GM18909 (cell line): ENCODE data around the gene AUTS2.

Experiments used
- ATAC-seq: cut with Tn5 transposase; IDR thresholded peaks from one replicate; pipeline ENCODE4 v1.9.1; 2021; ENCODE audit warnings: mild to moderate bottlenecking; ENCODE audit not compliant: unreplicated experiment, poor library complexity

The AUTS2 gene

DNA sequence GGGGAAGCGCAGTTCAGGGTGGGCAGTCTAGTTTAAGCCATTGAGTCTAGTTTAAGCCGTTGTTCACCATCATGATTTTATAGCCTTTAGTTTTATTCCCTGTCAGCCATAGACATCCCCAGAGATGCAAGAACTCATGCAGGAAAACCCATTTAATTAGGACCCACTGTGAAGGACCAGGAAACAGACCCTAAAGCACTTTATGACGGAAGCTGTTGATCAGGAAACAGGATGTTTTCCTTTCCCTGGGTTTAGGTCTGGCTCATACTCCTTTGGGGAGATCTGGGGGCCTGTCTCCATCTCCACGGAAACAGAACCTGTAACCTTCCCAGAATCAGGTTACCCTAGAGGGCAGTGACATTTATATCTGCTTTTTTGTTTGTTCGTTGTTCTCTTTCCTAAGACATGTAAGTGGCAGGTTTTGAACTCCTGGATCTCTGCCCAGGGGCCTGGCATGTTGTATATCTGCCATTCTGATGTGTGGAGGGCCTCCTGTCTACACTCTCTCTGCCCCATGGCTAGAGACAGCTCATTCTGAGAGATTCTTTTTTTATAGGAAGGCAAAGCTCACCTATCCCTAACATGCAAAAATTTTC, 876.5 kb downstream of the AUTS2 start:
- no peak for ATAC-seq

DNA sequence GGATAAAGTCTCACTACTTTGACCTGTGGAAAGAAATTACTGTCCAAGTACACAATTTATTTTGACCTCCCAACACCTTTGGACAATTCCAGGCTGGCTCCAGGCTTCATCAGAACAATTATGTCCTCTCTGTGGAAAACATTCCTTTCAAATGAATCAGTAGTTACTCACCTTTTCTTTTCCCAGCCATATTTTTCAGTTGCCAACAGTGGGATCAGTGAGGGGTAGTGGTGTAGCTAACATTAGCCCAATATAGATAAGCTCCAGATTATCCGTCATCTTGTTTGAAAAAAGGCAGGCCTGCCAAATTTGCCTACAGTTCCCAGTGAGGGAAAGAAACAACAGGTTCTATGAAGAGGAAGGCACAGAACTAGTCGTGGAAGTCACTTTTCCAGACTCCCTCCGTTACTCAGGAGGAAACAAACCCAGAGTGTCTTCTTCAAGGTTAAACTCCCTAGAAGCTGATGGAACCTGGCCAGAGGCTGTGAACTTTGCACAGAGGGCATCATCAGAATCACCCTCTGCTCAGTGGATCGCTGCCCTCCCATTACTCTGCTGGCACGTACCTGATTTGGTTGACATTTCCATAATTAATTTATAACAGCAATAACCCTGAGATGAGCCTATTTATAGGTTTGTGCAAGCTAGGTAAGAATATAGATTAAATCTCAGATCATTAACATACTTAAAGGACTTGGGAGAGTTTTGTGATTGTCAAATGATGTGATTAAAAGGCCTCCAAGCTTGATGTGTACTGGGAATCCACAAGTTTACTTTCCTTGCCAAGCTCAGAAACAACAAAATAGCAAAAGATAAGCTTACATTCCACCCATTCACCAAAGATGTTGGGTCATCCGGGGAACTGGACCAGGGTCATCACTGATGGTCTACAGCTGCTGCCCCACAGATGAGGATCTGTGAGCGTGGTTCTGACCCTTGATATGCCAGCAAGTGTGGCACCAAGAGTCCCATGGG, 879.0 kb downstream of the AUTS2 start:
- no peak for ATAC-seq

DNA sequence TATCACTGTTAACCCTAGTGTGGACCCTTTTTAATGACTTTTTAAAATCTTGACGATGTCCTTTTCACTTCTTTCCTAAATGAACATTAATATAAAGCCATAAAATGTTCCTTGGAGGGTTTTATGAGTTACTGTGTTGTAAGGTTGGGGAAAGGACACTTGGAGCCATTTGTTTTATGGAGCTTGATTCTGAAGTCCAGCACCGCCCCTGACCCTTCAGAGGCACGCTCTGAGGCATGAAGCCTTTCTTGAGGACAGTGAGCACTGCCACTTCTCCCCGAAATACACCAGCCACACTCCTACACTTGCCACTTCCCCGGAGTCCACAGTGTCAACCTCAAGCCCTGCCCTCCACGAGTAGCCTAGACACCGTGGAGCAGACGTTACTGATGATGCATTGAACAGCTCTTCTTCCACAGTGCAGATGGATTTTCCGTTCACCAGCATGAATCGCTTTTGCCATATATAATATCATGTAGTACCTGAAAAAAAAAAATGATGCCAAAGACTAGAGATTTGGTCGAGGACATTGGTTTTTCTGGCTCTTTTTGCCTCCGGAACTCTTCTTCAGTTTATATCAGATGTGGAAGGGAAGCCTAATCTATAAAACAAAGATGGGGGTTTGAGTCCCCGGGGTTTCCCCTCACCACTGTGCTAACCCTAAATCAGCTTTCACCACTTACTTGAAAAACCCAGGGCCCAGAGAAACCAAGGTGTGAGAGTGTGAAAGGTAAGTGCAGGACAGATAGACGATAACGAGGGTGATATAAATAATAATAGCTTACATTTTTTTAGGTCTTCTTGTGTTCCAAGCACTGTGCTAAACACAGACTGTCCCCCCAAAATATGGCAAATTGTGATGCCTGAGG, 881.1 kb downstream of the AUTS2 start:
- no peak for ATAC-seq

DNA sequence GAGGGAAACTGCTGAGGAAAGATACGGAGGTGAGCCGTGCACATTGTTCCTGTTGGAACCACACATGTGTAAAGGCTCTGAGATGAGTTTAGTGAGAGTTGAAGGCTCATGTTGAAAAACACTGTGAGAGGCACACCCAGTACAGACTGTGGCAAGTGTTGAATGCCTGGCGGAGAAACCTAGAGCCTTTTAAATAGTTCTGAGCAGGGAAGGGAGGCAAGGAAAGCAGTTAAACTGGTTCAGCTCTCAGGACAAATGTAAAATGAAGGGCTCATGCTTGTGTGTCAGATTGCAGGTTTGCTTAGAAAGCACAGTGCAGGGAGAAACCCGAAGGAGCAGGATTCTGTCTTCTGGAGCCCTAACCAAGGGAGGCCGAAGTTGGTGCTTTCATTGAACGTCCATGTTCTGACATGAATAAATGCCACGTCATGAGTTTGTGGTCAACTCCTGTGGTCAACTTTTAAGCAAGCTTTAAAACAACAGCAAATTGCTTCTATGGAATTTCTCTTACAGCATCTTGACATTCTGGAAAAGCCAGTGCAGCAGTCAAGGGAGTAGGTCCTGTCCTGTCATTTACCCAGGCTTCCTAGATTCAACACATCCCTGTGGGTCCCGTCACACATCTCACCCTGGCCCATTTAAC, 882.8 kb downstream of the AUTS2 start:
- ATAC-seq: no peak

DNA sequence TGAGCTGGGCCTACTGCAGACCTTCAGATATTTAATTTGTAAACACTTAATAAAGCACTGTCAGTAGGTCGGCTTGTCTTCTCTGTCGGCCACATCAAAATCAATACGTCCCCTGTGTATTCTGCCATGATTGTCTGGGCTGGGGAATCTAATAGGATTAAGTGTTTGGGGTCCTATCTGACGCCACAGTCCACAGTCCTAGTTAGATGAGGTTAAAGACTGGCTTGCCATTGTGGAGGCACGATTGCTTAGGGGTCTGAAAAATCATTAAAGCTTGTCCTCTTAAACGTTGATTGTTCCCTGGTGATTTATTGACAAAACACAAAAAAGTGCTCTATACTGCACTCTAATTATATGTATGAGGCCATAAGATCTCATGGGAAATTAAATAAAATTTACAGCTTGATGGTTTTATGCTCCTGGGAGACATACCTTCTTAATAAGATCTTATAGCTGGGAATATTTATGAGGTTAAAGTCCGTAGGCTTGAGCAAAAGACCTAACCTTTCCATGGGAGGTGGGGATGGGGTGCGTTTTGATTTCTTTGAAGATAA, 883.4 kb downstream of the AUTS2 start:
- no peak for ATAC-seq

DNA sequence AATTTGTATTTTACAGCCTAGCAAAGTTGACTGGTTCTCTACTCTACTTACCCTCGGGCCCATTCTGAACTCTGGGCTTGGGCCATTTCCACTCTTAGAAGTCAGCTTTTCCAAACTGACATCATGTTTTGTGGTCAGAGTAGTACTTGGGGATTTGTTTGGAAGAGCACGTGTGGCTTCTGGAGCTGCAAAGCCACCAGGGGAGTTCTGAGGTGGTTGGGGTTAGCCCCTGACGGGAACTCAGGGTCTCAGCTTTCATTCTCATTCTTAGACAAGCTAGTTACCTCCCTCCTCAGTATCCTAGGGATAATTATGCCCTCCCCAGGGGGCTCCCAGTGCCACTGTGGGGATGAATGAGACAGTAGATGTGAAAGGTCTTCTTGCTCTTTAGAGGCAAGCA, 886.0 kb downstream of the AUTS2 start:
- ATAC-seq: no peak

DNA sequence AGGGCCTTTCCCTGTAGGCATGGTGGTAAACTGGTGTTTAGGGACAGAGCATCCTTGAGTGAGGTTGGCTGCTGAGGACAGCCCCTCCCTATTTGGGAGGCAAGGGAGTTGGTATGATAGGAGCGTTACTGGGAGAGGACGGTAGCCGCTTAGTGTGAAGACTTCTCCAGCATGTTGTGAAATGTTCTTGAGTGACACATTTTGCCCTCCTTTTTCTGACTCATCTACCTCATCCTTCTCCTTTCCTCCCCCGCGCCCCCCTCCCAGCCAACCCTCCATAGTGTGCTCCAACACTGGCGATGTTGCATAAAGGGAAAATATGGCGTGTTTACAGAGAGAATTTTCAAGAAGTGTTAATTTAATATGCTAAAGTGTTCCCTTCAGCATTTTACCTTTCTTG, 888.7 kb downstream of the AUTS2 start:
- ATAC-seq: no peak

DNA sequence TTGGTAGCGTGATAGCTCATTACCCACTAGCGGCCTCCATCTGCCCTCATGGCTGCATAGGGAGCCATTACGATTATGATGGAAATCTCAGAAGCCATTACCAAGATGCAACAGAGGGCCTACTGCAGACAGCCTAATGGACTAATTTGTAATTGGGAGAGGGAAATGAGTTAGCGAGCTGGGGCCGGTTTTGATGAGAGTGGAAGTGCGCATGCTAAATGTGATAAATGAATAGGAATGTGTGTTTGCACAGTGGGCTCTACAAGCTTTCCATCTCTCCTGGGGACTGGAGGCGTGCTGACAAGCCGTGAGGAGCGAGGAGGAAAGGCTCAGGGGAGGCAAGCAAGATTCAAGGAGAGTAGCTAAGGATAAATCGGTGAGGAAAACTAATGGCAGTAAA, 889.2 kb downstream of the AUTS2 start:
- no peak for ATAC-seq

DNA sequence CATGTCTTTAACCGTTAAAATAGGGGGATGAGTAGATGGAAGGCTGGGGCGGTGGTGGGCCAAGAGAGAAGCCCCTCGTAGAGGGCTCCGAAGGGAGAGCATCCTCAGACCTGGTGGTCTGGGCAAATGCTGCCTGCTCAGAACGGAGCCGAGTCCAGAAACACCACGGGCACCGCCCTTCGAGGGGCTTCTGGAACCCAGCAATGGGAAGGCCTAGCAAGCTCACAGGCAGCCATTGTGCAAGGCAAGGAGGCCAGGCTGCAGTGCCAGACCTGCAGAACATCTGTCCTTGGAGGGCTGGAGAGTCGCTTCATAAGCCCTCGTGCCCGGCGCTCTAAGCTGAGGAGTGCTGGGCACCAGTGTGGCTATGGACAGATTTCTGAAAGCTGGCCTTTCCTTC, 889.6 kb downstream of the AUTS2 start:
- ATAC-seq: no peak

DNA sequence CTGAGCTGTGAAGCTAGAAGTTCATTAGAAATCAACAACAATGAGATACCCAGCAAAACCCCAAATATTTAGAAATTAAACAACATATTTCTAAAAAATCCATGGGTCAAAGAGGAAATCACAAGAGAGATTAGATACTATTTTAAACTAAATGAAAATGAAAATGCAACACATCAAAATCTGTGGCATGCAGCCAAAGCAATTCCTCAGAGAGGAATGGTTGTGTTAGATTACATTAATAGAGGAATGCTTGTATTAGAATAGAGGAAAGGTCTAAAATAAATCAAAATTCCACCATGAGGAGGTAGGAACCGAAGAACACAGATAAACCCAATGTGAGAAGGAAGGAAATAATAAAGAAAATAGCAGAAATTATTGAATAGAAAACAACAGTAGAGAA, 891.5 kb downstream of the AUTS2 start:
- ATAC-seq: no peak

DNA sequence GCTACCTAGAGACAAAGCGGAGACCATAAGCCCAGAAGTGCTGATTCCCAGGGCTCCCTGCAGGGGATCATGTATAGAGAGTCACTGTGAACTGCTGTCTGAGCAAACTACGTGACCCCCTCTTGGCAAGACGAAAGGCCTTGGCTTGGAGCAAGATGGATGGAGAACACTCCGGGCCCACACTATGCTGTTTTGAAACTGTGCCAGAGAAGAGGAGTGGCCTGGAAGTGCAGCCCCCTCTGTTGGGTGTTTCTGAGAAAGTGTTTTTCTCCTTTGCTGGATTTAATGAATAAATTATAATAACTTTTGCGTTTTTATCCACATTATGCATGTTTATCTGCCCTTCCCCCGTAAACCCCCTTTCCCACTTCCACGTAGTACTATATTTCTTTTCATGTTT, 894.4 kb downstream of the AUTS2 start:
- ATAC-seq: no peak

DNA sequence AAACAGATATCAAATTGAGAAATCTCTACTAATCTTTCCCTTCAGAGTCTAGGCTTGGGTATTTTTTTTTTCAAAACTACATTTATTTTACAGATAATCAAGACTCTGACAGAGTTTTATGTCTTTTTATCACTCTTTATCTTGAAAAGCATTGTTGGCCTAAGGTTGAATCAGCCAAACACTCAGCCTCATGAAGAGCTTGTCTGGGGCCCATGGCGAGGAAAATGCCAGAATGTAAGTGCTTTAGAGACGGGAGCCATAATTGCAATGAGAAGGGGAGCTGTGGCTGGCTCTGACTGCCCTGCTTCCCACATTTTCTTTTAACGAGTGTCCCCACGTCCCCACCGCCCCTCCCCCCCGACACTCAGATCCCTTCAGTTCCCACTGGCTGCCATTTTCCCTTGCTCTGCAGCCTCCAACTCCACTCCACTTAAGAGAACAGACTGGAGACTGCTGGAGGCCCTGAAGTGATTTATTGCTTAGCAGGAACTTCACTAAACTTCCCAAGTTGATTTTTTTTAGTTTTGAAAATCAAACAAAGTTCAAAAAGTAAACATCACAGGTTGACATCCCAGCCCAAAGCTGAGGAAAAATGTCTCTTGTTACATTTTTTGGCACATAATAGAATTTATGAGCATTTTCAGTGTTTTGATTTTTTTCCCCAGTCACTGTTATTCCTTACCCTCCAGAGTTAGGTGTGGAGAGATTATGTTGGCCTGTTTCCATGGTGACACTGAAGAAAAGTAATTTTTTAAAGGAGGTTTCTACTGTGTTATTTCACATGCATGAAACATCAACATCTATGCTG, 896.2 kb downstream of the AUTS2 start:
- ATAC-seq: no peak

DNA sequence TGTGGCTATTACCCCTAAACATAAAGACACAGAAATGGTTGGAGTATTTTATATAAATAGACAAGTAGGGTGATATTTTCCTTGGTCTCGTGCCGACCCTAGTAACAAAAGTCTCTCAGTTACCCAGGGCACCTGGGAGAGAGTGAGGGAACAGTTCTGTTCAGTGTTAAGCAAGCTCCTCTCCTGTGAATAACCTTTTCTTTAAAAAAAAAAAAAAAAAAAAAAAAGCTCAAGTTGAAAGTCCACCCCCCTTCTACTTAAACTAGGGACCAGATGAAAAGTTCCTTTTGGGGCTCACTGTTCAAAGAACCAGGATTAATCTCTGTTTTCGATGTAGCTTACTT, 896.7 kb downstream of the AUTS2 start:
- ATAC-seq: no peak

DNA sequence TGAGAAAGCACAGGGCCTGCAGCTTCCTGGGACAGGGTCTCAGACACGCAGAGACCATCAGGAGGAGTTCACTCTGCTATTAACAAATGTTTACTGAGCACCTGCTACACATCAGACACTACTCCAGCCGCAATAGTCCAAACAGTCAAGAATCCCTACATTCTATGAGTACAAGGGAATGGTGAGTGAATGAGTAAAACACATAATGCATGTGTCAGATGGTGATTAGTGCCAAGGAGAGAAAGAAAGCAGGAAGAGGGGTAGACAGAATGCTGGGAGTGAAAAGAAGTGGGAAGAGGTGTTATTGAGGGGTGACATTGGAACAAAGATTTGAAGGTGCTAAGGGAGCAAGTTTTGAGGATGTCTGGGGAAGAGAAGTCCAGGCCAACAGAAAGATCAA, 899.5 kb downstream of the AUTS2 start:
- ATAC-seq: no peak

DNA sequence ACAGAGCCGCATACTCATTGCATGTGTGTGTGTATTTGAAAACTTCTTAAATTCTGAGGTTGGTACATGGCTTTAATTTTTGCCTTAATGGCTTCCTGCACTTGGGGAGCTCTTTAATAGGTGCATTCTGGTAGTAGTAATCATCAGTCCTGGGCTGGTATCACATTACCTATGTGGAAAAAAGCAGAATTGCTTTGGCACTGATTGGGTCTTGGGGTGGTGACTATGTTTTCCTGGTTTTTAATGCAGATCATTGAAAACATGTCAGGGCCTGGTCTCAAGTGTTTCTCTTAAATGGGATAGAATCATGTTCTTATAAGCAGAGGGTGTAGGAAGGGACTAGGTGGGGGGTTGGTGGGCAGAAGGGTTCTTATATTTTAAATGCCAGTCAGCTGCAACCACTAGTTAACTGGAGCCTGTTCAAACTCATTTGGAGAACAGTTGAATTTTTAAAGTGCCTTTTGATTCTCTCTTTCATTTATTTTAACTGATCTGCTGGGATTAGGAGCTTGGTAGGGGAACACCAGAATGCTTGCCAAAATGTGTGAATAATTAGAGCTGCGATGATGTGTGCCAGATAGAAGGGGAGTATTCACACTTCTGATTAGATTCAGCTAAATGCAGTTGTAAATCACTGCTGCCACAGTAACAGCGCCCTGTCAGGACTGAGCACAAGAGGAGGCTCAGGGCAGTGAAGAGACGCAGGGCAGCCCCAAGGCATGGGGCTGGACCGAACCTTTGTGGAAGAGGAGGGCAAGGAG, 900.1 kb downstream of the AUTS2 start:
- ATAC-seq: no peak

DNA sequence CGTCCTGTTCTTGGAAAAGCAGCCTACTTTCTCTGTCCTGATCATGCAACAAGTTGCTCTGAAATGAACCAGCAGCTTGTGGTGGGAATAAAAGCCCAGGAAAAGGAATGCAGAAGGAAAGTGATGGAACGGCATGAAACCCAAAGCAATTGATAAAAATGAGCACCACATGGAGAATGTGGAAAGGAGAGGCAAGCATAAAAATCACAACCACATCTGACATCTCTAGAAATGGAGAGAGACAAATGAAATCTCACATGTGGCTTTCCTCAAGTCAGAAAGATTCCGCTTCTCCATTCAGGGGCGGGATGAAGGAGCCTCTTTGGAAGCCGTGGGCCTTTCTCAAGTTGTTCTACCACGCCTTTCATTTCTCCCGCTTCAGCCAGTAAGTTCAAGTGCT, 902.0 kb downstream of the AUTS2 start:
- no peak for ATAC-seq

DNA sequence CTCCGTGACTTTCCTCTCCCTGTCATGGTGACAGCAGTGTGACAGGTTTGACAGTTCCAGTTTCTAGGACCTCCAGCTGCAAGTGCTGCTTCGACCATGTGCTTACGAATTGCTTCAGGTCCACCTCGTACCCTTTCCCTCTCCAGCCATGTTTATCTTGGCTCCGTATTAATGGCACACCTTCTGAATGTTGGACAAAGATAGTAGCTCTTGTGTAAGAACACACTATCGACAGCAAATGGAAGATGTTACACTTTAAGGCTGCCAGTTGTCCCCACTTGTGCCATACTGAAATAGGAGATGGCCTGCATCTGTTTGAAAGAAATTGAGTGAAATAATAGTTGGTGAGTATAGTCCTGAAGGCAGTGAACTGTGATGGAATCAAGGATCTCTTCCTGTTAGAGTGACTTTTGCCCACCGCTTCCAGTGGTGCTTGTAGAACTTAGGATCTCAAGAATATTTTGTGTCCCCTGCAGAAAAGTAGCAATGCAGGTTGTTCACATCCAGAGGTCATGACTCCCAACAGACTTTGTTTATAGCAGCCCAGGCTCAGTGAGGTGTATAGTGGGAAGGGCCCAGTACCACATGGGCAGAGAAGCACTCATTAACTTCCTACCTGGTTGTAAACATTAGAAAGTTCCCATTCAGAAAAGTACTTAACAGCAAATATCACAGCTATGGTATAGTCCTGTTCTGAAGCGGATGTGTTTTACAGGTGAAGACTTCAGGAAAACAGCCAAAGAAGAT, 904.0 kb downstream of the AUTS2 start:
- no peak for ATAC-seq

DNA sequence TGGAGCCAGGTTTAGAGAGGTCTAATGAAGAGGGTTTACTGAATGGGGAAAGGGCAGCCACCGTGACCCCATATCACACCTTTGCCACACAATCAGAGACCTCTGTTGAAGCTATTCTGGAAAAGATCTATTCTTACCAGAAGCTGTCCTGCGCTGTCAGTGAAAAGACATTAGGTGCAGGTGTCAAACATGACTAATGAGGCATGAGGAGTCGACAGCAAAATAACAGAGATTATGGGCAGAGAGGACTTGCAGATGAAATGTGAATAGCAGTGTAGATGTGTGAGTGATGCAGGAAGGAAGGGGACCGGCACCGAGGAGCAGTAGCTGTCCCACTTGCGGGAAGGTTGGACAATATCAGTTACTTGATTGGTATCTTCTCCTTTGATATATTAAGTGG, 906.0 kb downstream of the AUTS2 start:
- no peak for ATAC-seq
